HG03060 (cell line): Measurements from ENCODE around the gene CTIF.
"Not testable (repeated sequence)": the region's sequence is repeated elsewhere in the genome, so short reads cannot be mapped to it uniquely, and the experiment has no call there.

Source experiments
- ATAC-seq: cut with Tn5 transposase; IDR thresholded peaks from one replicate; pipeline ENCODE4 v1.9.1; 2021; ENCODE audit warnings: low read depth, moderate number of reproducible peaks; ENCODE audit not compliant: unreplicated experiment

The CTIF gene

DNA sequence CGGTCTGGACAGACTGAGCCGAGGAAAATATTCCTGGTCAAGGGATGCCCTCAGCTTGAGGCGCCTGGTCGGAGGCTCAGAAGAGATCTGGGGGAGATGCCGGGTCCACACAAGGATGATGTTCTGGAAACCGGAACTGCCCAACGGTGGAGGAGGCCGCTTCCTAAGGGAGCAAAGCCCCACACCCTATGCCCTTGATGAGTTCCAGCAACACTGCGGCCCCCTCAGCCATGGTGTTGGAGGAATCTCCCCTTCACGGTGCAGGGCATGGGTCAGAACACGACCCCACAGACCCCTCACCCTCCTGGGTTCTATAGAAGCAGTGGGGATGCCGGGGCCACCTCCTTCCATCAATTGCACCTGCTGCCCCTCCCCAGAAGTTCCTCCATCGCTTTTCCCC lies 332.1 kb downstream of the CTIF start:
- not testable (repeated sequence) for ATAC-seq

DNA sequence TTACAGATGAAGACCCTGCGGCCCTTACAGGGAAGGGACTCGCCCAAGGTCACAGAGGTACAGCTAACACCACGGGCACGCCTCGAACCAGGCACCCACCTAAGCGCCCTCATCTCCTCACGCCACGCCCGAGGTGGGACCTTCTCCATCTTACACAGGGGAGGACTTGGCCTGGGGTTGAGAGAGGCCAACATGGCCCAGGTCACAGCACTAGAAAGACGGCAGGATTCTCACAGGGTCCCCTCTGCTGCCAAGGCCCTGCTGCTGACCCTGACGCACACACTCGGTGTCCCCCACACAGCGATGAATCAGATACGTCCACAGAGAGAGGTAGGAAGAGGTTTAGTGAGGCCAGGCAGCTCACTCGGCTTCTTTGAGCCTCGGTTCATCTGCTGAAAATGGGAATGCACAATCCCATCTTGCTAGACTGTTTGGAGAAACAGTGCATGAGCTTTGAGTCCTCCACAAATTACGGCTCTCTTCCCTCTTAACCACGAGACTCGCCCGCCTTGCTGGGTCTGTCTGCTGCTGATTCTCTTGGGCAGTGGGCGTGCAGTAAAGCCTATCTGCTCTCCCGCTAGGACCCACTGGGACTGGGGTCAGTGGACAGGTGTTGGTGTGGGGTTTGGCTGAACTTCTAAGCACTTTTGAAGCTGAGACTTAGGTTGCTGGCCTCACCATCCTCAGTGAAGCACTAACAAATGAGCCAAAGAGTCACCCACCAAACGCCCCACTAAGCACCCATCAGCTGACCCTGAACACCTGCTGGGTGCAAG lies 332.7 kb downstream of the CTIF start:
- no peak for ATAC-seq

DNA sequence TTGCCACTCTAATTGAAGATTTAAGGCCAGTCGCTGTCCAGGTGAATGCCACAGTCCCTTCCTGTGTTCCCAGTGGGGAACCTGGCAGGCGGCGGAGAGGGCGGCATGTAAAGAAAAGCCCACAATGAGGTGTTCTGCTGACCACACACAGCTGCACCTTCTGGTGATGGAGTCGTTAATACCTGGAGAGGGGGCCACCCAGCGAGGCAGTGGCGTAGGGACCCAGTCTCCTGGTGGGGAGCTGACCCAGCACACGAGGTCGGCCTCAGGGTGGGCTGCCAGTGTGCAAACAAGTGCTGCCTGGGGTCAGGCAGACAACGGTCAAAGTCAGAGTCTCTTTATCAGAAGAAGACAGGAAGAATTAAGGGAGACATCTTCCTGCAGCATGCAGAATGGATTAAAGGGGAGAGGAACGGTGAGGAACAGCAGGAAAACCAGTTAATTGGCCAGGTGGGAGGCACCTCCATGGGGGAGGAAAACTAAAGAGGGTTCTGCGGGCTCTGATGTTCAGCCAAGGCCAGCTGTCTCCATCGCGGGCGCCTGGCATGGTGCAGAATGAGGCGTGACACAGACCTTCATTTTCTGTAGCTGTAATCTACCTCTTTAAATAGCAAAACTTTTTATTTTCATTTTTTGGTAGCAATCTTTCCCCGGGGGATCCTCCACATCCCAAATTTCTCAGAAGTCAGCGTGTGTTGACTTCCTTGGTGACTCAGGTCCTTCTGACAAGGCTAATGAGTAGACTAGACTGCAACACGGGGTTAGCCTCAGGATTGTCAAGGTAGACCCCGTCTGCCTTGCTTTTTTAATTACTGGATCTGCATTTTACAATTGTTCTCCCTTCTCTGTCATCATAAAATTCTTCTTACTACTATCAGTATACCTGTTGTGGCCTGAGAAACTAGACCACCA lies 333.7 kb downstream of the CTIF start:
- ATAC-seq, result no peak

DNA sequence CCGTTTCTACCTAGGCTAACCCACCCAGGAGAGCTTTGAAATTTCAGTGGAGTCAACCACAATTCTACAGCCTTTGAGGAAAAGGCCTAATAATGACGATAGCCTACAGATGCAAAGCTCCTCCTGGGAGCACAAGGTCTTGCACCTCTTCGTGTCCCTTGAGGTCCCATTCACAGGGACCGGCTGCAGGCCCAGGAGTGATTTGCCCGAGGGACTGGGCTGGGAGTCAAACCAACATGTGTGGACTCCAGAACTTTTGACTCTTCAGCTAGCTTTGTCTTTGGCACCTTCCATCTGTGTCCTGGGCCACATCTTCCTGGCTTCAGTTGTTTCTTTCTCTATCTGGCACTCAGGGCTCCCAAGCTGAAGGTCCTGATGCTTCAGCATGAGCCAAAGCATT lies 335.4 kb downstream of the CTIF start:
- no peak for ATAC-seq

DNA sequence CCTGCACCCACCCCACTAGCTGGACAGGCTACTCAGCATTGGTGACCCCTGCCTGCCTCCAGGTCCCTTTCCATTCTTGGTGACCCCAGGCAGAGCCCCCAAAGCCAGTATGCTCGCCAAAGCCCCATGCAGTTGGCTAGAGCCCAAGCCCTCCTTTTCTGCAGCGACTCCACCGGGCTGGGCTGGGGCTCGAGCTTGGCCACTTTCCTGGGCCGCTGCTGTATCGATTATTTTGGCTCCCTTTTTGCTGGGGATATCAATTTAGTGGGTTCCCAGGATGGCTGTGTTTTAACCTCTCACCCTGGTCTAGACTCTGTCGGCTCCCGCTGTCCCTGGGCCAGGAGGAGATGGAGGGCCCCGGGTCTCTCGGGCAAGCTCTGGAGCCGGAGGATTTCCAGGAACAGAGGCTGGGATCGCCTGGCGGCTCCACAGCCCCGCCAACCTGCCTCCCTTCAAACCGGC lies 335.9 kb downstream of the CTIF start:
- ATAC-seq, result no peak

DNA sequence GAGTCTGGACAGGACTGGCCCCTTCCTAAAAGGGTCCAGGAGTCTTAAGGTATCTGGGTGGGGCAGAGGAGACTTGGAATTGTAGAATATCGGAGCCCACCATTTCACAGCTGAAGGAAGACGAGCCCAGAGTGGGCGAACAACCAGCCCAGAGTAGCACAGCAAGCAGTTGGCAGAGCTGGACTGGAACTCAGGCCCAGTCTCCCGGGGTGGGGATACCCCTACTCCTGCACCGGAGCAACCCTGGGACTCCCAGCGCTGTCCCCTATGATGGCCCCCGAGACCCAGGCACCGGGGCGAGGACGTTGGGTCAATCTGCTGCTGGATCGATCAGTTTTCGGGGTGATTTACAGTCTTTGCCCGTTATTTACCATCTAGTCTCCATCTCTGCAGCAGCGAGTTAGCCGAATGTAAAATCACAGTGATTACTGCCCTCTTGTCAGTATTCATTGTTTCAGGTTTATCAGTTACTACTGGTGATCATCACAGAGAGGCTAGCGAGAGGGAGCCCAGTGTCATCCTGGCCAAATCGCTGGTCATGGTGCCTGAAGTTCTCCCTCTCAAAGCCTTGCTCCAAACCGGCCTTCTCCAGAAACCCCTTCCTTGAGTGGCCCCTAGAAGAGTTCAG lies 336.6 kb downstream of the CTIF start:
- ATAC-seq, result no peak

DNA sequence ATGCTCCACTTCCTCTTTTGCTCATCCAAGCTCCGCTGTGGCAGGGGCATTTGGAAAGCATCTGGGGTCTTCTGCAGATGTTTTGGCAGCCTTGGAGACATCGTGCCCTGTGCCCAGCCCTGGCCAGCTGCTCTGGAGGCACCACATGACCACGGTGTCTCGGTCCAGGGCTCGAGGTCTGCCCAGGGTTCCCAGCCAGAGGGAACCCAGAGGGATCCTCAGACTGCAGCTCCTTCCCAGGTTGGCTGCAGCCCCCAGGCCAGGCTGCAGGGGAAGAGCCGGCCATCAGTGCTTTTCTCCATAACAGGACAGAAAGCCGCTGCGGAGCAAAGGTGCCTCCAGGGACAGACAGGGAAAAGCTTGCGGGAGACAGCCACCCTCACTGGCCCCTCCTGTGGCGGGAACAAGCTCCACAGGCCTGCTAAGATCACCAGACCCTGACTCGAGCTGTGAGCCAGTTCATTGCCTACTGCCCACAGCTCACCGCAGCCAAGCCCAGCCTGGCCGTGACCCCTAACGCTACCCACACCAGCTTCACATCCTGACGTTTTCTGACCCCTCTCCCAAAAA lies 337.2 kb downstream of the CTIF start:
- ATAC-seq, result no peak

DNA sequence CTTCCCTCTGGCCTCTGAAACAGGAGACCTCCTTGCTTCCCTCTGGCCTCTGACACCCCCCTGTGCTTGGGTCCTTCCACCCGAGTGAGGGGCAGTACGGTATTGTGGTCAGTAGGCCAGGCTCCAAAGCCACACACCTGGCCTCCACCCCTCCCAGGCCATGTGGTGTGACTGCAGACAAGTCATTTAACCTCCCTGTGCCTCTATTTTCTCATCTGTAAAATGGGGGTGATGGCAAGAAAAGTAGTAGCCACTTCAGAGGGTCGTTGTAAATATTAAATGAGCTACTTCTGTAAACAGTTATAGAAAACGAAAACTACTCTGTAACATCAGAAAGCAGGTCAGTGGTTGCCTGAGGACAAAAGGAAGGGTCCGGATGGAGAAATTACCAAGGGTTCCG lies 337.8 kb downstream of the CTIF start:
- no peak for ATAC-seq

DNA sequence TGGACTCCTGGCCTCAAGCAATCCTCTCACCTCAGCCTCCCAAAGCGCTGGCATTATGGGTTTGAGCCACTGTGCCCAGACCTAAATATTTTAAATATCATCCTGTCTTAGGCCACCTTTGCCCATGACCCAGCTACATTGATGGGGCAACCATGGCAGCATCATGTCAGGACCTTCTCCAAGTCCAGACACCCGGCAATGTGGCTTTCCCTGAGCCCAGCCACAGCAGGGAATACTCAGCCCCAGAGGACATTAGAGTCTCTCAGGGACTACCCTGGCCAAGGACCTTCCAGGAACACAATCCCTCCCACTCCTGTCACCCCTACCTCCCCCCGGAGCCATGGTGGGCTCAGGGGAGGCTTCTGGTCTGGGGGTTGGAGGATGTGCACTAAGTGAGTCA lies 339.1 kb downstream of the CTIF start:
- no peak for ATAC-seq

DNA sequence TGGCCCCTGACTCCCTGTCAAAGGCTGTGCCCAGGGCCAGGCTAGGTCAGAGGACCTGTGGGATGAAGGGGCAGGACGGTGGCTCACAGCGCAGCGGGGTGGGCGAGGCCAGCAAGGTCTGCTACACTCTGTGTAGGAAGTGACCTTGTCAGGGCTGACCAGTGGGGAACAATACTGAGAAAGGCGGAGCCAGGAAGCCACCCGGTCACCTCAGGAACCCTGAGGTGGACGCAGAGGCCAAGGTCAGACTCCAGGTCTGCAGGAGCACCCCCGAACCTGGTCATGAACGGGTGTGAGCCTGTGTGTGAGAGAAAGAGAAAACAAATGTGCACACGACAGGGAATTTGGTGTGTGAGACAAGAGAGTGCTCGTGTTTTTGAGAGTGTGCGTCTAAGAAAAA lies 339.6 kb downstream of the CTIF start:
- ATAC-seq, result no peak

DNA sequence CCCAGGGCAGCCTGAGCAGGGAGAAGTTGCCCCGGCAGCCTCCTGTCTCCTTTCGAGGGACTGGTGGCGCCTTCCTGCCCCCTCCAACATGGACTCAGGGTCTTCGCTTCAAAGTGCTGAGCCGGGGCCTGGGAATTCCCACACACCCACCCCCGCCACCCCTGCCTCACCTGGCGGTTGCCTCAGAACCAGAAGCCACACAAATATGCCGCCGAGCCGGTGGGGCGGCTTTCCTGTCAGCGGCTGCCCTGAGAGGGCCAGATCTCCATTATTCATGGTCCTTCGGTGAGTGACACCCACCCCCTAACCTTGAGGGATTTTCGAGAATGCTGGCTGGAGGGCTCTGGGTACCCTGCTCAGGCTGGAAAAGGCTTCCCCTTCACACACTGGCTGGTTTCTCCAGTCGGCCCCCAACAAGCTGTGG lies 340.2 kb downstream of the CTIF start:
- ATAC-seq, result no peak

DNA sequence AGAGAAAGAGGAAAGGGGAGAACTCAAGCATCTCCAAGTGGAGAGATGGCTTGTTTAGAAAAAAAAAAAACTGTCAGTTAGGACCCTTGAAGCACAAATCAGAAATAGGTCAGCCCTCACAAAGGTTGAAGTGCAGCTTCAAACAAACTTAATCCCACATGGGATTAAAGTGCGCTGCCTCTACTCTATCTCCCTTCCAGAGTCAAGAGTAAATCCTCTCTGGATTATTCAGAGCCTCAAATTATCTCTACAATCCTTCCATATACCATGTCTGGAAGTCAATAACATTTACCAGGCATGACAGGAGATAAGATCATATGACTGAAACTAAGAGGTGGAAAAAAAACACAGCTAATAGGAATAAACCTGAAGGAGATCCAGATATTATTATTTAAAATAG lies 342.1 kb downstream of the CTIF start:
- ATAC-seq, result no peak

DNA sequence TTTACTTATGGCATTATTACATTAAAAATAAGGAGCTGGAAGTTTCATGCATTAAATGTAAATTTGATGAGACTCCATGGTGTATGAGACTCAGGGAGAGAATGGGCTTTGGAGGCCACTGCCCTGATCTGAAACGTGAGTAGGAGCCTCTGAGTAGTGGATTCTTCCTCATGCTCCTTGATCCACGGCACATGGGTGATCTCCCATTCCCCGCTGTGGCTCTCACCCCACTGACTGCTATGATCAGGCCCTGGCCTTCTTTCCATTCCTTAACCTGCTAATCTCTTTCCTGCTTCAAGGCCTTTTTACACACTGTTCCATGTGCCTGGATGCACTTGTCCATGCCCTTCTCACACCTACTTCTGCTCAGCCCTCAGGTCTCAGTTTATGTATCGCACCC lies 343.5 kb downstream of the CTIF start:
- ATAC-seq, result no peak

DNA sequence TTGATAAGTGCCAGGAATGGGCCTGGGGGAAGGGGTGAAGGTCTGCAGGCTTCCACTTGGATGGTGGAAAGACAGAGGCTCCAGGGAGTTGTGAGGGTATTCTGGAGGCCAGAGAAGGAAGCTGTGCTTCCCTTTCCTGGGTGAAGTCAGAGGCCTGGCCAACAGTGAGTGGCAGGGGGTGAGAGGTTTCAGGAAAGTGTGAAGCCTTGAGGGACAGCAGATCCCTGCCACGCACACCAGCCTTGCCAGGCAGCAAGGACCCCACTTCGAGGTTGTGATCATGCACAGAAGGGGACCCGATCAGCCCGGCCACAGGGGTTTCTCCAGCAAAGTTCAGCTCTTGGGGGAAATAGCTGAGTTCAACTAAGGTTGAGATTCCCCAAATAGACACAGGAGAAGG lies 345.5 kb downstream of the CTIF start:
- ATAC-seq, result no peak

DNA sequence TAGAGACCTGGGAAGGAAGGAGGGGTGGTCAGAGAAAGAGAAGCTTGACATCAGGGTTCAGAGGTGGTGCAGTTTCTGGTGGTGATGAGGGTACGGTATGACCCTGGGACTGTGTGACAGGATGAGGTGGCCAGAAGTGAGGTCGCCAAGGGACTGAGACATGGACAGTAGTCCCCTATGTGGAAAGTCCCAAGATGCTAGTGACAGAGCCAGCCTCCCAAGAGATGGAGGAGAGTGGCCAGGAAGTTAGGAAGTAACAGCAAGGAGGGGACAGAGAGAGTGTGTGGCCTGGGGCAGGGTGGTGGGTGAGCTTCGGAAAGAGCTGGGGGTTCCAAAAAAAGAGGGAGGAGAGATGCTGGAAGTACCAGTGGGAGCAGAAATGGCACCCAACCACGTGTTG lies 345.9 kb downstream of the CTIF start:
- no peak for ATAC-seq

DNA sequence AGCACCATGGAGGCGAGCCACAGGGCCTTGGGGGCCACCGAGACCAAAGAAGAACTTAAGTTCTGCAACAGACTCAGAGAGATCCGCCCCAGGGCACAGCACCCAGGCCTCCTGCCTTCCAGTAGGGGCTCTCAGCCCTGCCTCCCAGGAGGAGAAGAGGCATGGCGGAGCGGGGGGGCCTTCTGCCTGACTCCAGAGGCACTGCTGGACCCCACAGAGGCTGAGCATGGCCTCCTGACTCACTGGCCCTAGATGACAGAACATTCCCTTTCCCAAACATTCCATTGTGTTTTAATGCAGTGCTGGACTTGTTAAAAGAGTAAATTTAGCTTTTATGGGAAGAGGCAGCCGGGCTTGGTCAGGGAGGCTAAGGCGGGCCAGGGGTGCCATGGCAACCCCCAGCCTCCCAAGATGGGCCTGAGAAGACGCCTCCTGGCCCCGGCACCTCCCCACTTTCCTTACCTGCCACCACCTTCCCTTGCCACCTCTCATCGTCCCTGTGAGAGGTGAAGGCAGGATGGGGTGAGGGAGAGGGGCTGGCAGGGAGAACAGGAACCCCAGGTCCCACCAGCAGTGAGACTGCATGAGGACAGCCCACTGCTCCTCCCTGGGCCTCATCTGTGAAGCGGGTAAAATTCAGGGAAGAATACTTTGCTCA lies 346.6 kb downstream of the CTIF start:
- ATAC-seq, result no peak

DNA sequence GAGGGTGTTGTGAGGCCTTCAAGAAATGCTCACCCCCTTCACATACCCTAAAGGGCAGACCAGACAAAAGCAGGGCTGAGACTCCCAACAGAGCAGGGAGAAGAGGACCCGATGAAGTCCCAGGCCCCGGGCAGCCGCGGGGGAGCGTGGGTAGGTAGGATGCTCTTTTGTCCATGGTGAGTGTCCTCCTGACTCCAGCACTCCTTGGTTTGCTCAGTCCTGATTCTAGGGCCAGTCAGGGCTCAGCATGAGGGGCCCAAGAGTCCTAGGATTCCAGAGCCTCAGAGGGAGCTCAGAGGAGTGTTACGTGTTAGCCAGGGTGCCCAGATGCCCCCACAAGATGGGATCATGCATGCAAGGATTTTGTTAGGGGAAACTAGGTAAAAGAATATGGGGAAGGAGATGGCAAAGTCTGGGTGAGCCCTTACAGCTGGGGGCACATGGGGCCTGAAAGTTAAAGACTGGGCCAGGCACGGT lies 347.1 kb downstream of the CTIF start:
- no peak for ATAC-seq

DNA sequence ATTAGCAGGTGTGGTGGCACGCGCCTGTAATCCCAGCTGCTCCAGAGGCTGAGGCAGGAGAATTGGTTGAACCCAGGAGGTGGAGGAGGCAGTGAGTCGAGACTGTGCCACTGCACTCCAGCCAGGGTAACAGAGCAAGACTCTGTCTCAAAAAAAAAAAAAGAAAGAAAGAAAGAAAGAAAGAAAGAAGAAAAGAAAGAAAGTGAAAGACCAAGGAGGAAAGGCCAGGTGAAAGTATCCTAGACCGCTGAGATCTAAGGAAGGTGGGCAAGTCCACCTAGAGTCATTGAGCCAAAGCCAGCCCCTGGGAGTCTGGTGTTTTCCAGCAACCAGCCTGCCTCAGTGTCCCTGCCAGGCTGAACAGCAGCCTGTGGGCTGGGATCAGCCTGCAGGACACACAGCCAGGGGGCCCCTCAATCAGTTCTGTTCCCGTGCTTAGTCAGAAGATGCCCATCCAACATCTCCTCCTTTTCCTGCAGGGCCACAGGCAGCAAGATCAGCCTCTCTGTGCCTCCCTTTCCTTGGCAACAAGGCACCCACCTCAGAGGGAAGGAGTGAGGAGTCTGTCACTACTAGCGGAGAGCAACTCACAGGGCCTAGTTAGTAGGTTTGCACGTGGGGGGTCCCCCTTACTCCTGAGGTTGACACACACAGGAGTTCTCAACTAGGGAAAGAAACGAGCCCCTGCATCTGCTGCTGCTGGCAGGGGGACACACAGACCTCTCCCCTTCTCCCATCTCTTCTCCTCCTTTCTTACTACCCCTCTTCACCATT lies 347.9 kb downstream of the CTIF start:
- ATAC-seq, result no peak

DNA sequence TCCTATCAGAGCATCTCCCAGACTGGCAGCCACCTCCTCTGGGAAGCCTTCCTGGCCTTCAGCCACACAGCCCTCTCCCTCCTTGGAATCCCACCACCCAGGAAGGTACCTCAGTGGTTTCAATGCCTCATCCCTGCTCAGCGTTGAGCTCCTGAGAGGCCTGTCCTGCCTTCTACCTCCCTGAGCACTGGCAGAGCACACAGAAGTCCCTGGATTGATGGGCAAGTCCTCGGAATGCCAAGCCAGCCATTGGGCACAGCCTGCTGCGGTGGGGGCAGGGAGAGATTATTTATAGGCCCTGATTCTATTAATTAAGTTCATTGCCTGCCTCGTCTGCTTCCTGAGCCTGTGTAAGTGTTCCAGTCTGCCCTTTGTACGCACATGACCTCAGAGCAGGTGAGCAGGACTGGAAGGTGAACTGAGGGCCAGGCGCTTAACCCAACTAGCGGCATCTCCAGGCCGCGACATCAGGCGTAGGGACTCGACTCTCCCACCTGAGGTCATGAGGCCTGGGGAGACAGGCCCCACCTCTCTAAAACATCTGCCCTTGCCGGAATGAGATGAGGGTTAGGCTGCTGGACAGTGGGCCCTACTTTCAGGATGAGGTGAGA lies 348.6 kb downstream of the CTIF start:
- no peak for ATAC-seq
